HG02884 (cell line): ENCODE results near the gene MMP14.
"Not testable (repeated sequence)": the region's sequence is repeated elsewhere in the genome, so short reads cannot be mapped to it uniquely, and the experiment has no call there.

Experiments used
- ATAC-seq: cut with Tn5 transposase; IDR thresholded peaks from one replicate; pipeline ENCODE4 v1.9.1; 2021; ENCODE audit warnings: mild to moderate bottlenecking, moderate library complexity; ENCODE audit not compliant: unreplicated experiment

Gene MMP14

GRCh38 chr14:22836301-22837113, at the start of gene MMP14:
Gene MMP14 (plus strand): TSS chr14:22836585. CDS start chr14:22836818, 233 bp downstream.
- ATAC-seq, result no peak

GRCh38 chr14:22786685-22787084, 49.7 kb upstream of the MMP14 start:
- ATAC-seq, result no peak

- ATAC-seq, result no peak
Observed at GRCh38 chr14:22791301-22791700, 45.1 kb upstream of the MMP14 start.

- ATAC-seq, result no peak
Observed at GRCh38 chr14:22792158-22792557, 44.2 kb upstream of the MMP14 start.

GRCh38 chr14:22793550-22793949, 42.8 kb upstream of the MMP14 start:
- not testable (repeated sequence) for ATAC-seq

- no peak for ATAC-seq
Observed at GRCh38 chr14:22793976-22794375, 42.4 kb upstream of the MMP14 start.

GRCh38 chr14:22794551-22794951, 41.8 kb upstream of the MMP14 start:
- ATAC-seq, result peak; percentile 56

GRCh38 chr14:22796087-22796707, 40.2 kb upstream of the MMP14 start:
- peak; percentile 51 for ATAC-seq

- ATAC-seq, result no peak
Observed at GRCh38 chr14:22797017-22797917, 39.1 kb upstream of the MMP14 start.

GRCh38 chr14:22798528-22798927, 37.9 kb upstream of the MMP14 start:
- ATAC-seq, result no peak

GRCh38 chr14:22800346-22800745, 36.0 kb upstream of the MMP14 start:
- ATAC-seq, result no peak

- no peak for ATAC-seq
Observed at GRCh38 chr14:22801716-22802115, 34.7 kb upstream of the MMP14 start.

- peak; percentile 50 for ATAC-seq
Observed at GRCh38 chr14:22802860-22803686, 33.3 kb upstream of the MMP14 start.

- ATAC-seq, result peak; percentile 60
Observed at GRCh38 chr14:22803687-22803974, 32.8 kb upstream of the MMP14 start.

GRCh38 chr14:22805235-22805634, 31.1 kb upstream of the MMP14 start:
- not testable (repeated sequence) for ATAC-seq

- no peak for ATAC-seq
Observed at GRCh38 chr14:22807432-22808087, 28.8 kb upstream of the MMP14 start.

GRCh38 chr14:22808388-22809209, 27.8 kb upstream of the MMP14 start:
- no peak for ATAC-seq

- no peak for ATAC-seq
Observed at GRCh38 chr14:22811722-22812121, 24.7 kb upstream of the MMP14 start.

GRCh38 chr14:22812744-22813143, 23.6 kb upstream of the MMP14 start:
- no peak for ATAC-seq
